GM18951 (cell line): ENCODE data around the gene ZNF248.
"Not testable (repeated sequence)": the region's sequence is repeated elsewhere in the genome, so short reads cannot be mapped to it uniquely, and the experiment has no call there.

Experiments
- POLR2A ChIP-seq: IDR thresholded peaks from 4 replicates; pipeline ENCODE4 v1.6.1; 2011; ENCODE audit warnings: mild to moderate bottlenecking; ENCODE audit not compliant: insufficient read length, insufficient read depth; ENCODE audit errors: extremely low read depth
- in situ Hi-C: fragments of 300-500 bp; cut with MboI; formaldehyde crosslinking; loops from one replicate; pipeline ENCODE4 v1.12.0; 2022; ENCODE audit warnings: low sequenced_read_pairs, mixed read lengths, inconsistent platforms; ENCODE audit not compliant: unreplicated experiment

The ZNF248 gene

GRCh38 chr10:37754538-37755323 is 102.7 kb downstream of the ZNF248 start:
- in situ Hi-C loops: no loop called here
- no peak for TF ChIP-seq POLR2A

- in situ Hi-C loops: no loop called here
- no peak for TF ChIP-seq POLR2A
Observed at GRCh38 chr10:37752334-37752875, 105.0 kb downstream of the ZNF248 start.

GRCh38 chr10:37748170-37748569 is 109.2 kb downstream of the ZNF248 start:
- TF ChIP-seq POLR2A: no peak
- in situ Hi-C loops: no loop called here

DNA sequence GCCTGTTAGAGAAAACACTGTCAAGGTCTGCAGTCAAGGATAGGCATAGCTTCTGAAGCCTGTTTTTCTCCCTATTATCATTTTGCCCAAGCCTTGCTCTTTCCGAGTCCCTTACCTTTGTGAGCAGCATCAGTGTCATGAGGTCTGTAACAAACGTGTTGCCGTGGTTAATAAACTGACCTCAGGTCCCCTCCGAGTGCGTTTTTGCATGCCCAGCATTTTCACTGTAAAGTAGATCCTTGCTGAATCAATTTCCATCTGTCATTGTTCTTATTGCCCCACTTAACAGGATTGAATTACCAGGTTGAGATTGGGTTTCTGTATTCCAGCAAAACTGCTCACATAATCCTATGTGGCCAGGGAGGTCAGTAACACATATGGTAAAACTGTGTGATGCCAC is 110.3 kb downstream of the ZNF248 start:
- in situ Hi-C loops: no loop called here
- TF ChIP-seq POLR2A: no peak

- in situ Hi-C loops: no loop called here
- TF ChIP-seq POLR2A: no peak
Observed at GRCh38 chr10:37741831-37742230, 115.6 kb downstream of the ZNF248 start.

DNA sequence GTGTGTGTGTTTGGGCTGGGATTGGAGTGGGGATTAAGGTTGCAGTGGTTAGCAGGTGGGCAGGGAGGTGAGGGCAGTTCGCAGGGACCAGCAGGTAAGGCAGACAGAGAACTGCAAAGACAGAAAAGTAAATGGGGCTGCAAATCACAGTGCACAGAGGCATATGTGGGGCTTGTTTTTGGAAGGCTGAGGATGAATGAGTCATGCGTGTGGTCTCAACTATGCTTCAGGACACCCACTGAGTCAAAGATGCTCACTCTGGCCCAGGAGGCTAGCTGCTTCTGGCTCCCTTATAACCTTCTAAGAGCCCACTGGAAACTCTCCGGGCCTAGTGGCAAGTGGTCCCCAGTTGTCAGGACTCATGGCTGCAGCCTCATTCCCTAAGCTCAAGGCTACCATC is 118.2 kb downstream of the ZNF248 start:
- in situ Hi-C loops: no loop called here
- TF ChIP-seq POLR2A: no peak

GRCh38 chr10:37738241-37738640 is 119.2 kb downstream of the ZNF248 start:
- in situ Hi-C loops: not testable (repeated sequence)

GRCh38 chr10:37737336-37737735 is 120.1 kb downstream of the ZNF248 start:
- no peak for TF ChIP-seq POLR2A
- in situ Hi-C loops: no loop called here

- no peak for TF ChIP-seq POLR2A
- in situ Hi-C loops: no loop called here
Observed at GRCh38 chr10:37736120-37736519, 121.3 kb downstream of the ZNF248 start.

DNA sequence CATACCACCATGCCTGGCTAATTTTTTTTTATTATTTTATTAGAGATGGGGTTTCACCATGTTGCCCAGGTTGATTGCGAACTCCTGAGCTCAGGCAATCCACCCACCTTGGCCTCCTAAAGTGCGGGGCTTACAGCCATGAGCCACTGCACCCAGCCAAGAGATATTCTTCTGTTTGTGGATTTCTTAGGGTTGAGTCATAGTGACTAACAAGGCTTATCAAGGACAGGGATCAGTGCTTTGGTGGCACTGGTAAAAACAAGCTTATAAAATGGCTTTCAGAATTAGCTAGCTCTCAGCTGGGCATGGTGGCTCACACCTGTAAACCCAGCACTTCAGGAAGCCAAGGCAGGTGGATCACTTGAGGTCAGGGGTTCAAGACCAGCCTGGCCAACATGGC is 122.4 kb downstream of the ZNF248 start:
- no peak for TF ChIP-seq POLR2A
- in situ Hi-C loops: no loop called here
